Esophagus squamous epithelium (tissue), 4 donors: ENCODE measurements around the gene UNC13D.

ENCODE experiments used
- CTCF ChIP-seq, 6 experiments: fragments of 450-650 bp in 4 of 6; fragments of 200-600 bp in 2 of 6; sonication (generic) in 2 of 6; IDR thresholded peaks; one replicate each; pipeline ENCODE4 v1.5.1; 2016 to 2019; ENCODE audit warnings: antibody characterized with exemption in 6 of 6, mild to moderate bottlenecking in 4 of 6, moderate library complexity in 4 of 6
- POLR2A ChIP-seq, 4 donors: fragments of 450-650 bp; IDR thresholded peaks; one replicate each; pipeline ENCODE4 v1.6.1; 2017; ENCODE audit warnings: antibody characterized with exemption in 4 of 4, mild to moderate bottlenecking in 4 of 4, moderate library complexity in 3 of 4

GRCh38 chr17:75854881-75855309, 10.7 kb upstream of the UNC13D start:
- TF ChIP-seq POLR2A (IDR thresholded peaks at IDR 0.05) (no peak), CTCF (IDR thresholded peaks at IDR 0.05) (no peak)
